Measurements from ENCODE around the gene BRPF1.
"Not testable (repeated sequence)": the region's sequence is repeated elsewhere in the genome, so short reads cannot be mapped to it uniquely, and the experiment has no call there.

Gene BRPF1

GRCh38 chr3:9769426-9770275 lies 38.1 kb downstream of the BRPF1 start, which contains the start of gene CAMK1:
CAMK1 (minus strand) TSS chr3:9769947; CDS start chr3:9767749, 2,198 bp downstream.
- DNase-seq, result peak; percentile 70 to 79

GRCh38 chr3:9770276-9770812 lies 38.8 kb downstream of the BRPF1 start:
- no peak for DNase-seq

DNA sequence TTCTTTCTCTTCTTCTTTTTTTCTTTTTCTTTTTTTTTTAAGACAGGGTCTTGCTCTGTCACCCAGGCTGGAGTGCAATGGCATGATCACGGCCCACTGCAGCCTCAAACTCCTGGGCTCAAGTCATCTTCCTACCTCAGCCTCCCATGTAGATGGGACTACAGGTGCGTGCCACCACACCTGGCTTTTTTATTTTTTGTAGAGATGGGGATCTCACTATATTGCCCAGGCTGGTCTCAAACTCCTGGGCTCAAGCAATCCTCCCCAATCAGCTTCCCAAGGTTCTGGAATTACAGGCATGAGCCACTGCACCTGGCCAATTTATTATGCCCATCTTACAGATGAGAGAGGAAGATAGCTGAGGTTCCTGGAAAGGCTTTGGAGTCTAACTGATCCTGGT lies 39.5 kb downstream of the BRPF1 start:
- not testable (repeated sequence) for DNase-seq

- peak in 1 of 2 donors; percentile 28 for DNase-seq
Observed at GRCh38 chr3:9776896-9777693, 45.6 kb downstream of the BRPF1 start.

DNA sequence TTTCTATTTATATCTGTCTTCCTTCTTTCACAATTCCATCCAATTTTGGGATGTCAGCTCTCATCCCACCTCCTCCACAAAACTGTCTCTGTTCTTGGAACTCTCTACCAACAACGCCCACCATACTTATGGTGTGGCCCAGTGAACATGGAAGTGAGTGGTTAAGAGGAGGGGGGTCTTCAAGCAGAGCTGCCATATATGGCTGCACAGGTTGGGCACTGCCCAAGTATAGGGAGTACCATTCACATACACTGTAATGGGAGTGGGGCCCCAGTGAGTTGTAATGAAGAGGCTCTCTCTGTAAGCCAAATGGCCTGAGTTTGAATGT lies 46.1 kb downstream of the BRPF1 start:
- no peak for DNase-seq

- peak; percentile 67 to 75 for DNase-seq
Observed at GRCh38 chr3:9778143-9779074, 46.9 kb downstream of the BRPF1 start.

GRCh38 chr3:9779075-9779593 lies 47.6 kb downstream of the BRPF1 start:
- no peak for DNase-seq

DNA sequence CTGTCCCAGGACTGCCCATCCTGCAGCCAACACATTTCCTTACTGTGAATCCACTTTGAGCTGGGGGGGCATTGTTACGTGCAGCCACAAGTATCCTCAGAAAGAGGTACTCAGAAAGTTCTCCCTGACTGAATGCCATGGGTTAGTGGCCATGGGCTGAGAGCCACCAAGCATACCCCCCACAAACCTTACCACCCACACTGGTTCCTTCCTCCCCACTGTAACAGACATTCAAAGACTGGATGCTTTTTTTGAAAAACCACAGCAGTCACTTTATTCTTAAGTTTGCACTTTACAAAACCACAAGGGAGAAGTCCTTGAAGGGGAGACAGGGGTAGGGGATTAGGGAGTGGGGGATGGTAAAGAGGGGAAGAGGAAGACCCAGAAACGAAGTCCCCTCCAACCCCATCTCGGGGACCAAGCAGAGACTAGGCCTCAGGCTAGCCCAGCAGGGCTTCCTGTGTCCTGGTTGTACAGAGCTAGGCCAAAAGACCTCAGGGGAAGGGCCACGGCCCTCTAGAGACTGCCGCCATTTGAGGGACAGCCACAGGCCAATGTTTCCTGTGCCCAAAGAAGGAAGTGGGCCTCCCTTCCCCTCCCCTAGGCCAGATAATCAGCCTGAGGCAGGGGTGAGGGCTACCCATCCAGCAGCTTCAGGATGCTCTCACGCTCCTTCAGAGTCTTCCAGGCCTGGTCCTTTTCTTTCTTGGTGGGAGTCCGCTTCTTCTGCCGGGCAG lies 48.4 kb downstream of the BRPF1 start:
- DNase-seq, result peak in 1 of 2 donors; percentile 41

DNA sequence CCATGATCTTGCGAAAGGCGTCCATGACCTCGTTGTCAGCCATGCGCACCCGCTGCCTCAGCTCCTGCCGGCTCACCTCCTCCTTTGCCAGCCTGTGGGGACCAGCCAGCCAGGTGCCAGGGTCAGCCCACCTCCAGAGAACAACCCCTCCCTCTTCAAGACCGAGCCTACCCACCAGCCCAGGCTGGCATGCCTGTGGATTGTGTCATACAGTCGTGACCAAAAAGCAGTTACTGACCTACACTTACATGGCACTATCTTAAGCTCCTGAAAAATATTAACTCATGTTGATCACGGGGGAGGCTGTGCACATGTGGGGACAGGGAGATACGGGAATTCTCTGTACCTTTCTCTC lies 48.9 kb downstream of the BRPF1 start:
- DNase-seq, result no peak

DNA sequence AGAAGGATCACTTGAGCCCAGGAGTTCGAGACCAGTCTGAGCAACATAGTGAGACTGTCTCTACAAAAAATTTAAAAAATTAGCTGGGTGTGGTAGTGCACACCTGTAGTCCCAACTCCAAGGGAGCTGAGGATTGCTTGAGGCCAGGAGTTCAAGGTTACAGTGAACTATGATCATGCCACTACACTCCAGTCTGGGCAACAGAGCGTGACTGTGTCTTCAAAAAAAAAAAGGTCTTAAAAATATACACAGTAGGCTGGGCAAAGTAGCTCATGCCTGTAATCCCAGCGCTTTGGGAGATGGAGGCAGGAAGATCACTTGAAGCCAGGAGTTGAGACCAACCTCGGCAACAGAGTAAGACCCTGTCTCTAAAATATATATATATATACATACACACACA lies 49.4 kb downstream of the BRPF1 start:
- no peak for DNase-seq

- no peak for DNase-seq
Observed at GRCh38 chr3:9781551-9781950, 50.0 kb downstream of the BRPF1 start.

DNA sequence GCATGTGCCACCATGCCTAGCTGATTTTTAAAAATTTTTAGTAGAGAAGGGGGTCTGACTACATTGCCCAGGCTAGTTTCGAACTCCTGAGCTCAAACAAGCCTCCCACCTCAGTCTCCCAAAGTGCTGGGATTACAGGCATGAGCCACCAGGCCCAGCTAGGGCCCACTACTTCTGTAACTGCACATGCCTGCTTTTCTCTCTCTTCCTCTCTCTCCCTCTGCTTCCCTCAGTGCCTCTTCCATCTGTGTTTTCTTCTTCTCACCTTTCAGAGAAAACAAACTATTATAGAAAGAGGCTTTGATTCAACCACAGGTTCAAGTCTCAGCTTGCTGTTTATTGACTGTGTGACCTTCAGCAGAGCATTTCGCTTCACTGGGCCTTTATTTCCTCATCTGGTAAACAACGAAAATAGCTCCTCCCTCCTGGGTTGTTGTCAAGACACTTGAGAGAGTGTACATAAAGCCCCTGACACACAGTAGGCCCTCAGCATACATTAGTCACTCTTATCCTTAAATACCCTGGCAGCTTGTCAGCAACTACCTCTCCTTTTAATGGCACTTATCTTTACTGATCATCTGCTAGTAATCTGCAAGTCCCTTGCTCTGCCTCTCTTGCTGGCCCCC lies 50.6 kb downstream of the BRPF1 start:
- DNase-seq, result no peak

GRCh38 chr3:9782770-9783169 lies 51.2 kb downstream of the BRPF1 start:
- DNase-seq, result no peak

DNA sequence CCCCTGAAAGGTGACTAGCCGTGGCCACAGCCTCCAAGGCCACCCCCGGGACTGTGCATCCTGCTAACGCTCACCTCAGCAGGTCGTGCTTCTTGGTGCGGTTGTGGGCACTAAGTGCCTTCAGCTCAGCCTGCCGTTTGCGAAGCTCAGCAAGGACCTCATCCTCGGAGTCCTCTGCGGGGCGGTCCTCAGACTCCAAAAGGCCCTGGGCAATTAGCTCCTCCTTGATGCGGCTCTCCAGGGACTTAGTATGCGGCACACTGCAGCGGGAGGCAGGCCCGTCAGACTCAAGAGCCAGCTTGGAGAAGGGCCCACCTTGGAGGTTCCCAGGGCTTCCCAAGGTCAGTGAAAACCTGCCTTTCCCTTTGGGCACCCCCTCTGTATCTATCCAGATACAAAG lies 52.4 kb downstream of the BRPF1 start:
- no peak for DNase-seq

- no peak for DNase-seq
Observed at GRCh38 chr3:9784965-9785364, 53.4 kb downstream of the BRPF1 start.

DNA sequence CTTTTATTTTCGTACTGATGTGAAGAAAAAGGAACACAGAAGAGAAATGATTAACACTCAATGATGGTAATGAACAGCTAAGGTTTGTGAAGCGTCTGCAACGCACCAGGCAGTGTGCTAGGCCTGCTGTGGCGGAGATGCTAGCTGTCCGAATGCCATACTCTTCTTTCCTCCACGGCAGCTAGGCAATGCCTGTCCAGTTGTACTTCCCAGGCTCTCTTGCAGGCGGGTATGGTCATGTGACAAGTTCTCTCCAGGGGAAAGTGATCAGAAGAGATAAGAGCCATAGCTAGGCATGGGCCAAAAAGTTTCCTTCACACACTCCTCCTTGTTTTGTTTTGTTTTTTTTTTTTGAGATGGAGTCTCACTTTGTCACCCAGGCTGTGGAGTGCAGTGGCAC lies 54.1 kb downstream of the BRPF1 start:
- no peak for DNase-seq

GRCh38 chr3:9786209-9786739 lies 54.7 kb downstream of the BRPF1 start:
- DNase-seq, result no peak

DNA sequence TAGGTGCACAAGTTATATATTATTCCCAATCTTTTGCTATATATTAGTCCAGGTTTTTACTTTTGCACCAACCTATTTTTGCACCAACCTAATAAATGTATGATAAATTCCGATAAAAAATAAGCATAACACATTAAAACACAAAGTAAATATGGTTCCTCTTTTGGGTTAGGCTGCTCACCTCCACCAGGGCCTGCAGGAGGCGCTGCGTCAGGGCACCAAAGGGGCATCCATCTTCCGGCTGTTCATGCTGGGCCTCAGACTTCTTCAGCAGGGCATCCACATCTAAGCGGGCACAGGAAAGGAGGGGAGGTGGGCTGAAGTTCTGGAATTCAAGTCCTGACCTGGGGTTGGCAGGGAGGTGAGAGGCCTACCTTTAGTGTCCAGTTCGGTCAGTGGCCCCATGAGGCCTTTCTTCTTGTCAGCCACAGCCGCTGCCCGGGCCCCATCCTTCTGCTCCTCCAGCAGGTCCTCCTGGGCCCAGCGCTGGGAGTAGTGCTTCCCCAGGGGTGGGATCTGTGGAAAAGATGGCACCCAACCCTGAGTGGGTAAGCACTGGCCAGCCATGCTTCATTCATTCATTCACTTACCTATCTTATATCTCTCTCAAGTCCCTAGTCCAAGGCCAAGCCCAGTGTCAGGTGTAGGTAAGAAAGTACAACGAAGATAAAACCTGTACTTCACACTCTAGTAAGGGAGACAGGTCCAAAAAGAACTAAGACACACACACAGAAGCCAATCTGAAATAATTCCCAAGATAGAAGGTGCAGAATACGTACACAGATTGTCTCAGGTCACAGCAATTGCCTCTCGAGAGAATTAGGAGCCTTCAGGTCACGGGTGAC lies 55.5 kb downstream of the BRPF1 start:
- no peak for DNase-seq

DNA sequence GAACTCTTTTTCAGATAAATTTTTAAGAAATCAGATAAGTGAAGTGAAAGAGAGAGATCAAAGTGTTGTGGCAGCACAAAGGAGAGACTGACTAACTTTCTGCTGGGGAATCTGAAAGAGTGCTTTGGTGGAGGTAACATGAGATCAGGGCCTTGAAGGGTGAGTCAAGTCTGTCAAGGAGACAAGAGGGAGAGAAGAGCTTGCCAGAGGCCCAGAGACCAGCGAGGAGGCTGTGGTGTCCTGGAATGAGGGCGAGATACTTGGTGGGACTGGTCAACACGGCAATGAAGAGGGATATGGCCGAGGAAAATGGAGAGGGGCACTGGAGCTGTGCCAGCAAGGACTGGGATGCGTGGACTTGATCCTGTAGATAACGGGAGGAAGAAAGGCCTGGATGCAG lies 56.2 kb downstream of the BRPF1 start:
- peak in 1 of 2 donors; percentile 37 for DNase-seq

GRCh38 chr3:9791127-9791526 lies 59.6 kb downstream of the BRPF1 start:
- DNase-seq, result no peak

Measured in stimulated activated CD4-positive, alpha-beta T cell treated with anti-CD3 and anti-CD28 coated beads, Interleukin-2, amount 100 ng/mL, for 24 hours (primary cell).